T-helper 2 cell treated with Interferon-gamma antibody and Interleukin-4, amounts not matched to agents 5 μg/mL and 100 μg/mL, for 36 hours (primary cell): ENCODE results near the gene CDK3.
A peak's percentile ranks its signal among the peaks of the same experiment; 100 is the strongest.
"Not testable (repeated sequence)": the region's sequence is repeated elsewhere in the genome, so short reads cannot be mapped to it uniquely, and the experiment has no call there.

Source experiments
- DNase-seq: peaks from one replicate; pipeline ENCODE4 v3.0.0; 2021; ENCODE audit warnings: low spot score
- H3K27ac Mint-ChIP-seq: one replicate; pipeline ENCODE4 v1.8.0; 2021; ENCODE audit warnings: mild to moderate bottlenecking, mixed read lengths
- H3K27me3 Mint-ChIP-seq: one replicate; pipeline ENCODE4 v1.8.0; 2021; ENCODE audit warnings: low read depth, mixed read lengths
- H3K36me3 Mint-ChIP-seq: one replicate; pipeline ENCODE4 v1.8.0; 2021; ENCODE audit warnings: low read depth, mixed read lengths
- H3K4me1 Mint-ChIP-seq: one replicate; pipeline ENCODE4 v1.8.0; 2021; ENCODE audit warnings: low read depth, mixed read lengths
- H3K4me3 Mint-ChIP-seq: one replicate; pipeline ENCODE4 v1.8.0; 2022; ENCODE audit warnings: mild to moderate bottlenecking, moderate library complexity, mixed read lengths
- H3K9me3 Mint-ChIP-seq: one replicate; pipeline ENCODE4 v1.8.0; 2021; ENCODE audit warnings: mixed read lengths

The CDK3 gene

GRCh38 chr17:76032073-76032779 lies 31.6 kb downstream of the CDK3 start:
- no peak overlapping the region for H3K4me3 Mint-ChIP-seq
- no peaks in the 10 kb centered on the region for H3K36me3 Mint-ChIP-seq
- H3K9me3 Mint-ChIP-seq, result no peaks in the 10 kb centered on the region
- H3K27me3 Mint-ChIP-seq, result no peaks in the 10 kb centered on the region
- DNase-seq, result no peak
- H3K4me1 Mint-ChIP-seq, result peaks cover 11% of the 10 kb centered on the region
- H3K27ac Mint-ChIP-seq, result no peak overlapping the region

GRCh38 chr17:76032780-76033108 lies 32.1 kb downstream of the CDK3 start:
- H3K36me3 Mint-ChIP-seq, result no peaks in the 10 kb centered on the region
- no peak overlapping the region for H3K27ac Mint-ChIP-seq
- no peaks in the 10 kb centered on the region for H3K27me3 Mint-ChIP-seq
- DNase-seq, result no peak
- H3K4me3 Mint-ChIP-seq, result no peak overlapping the region
- no peaks in the 10 kb centered on the region for H3K9me3 Mint-ChIP-seq
- H3K4me1 Mint-ChIP-seq, result peaks cover 11% of the 10 kb centered on the region

GRCh38 chr17:76033139-76033538 lies 32.5 kb downstream of the CDK3 start:
- no peaks in the 10 kb centered on the region for H3K27me3 Mint-ChIP-seq
- no peak overlapping the region for H3K4me3 Mint-ChIP-seq
- H3K4me1 Mint-ChIP-seq, result peaks cover 11% of the 10 kb centered on the region
- no peak overlapping the region for H3K27ac Mint-ChIP-seq
- no peak for DNase-seq
- peaks cover 3% of the 10 kb centered on the region for H3K36me3 Mint-ChIP-seq
- H3K9me3 Mint-ChIP-seq, result no peaks in the 10 kb centered on the region

- Mint-ChIP-seq H3K36me3 (peaks cover 17% of the 10 kb centered on the region), H3K9me3 (no peaks in the 10 kb centered on the region), H3K27me3 (no peaks in the 10 kb centered on the region), H3K27ac (no peak overlapping the region), H3K4me1 (peaks cover 6% of the 10 kb centered on the region), H3K4me3 (no peak overlapping the region)
- no peak for DNase-seq
These were observed 34.0 kb downstream of the CDK3 start for GRCh38 chr17:76034428-76035350.

GRCh38 chr17:76036497-76037261 lies 36.0 kb downstream of the CDK3 start:
- Mint-ChIP-seq H3K27ac (no peak overlapping the region), H3K4me3 (no peak overlapping the region), H3K4me1 (peaks cover 3% of the 10 kb centered on the region), H3K36me3 (peaks cover 30% of the 10 kb centered on the region), H3K9me3 (no peaks in the 10 kb centered on the region), H3K27me3 (no peaks in the 10 kb centered on the region)
- DNase-seq, result no peak

- Mint-ChIP-seq H3K27ac (no peak overlapping the region), H3K36me3 (peaks cover 35% of the 10 kb centered on the region), H3K4me3 (no peak overlapping the region), H3K27me3 (no peaks in the 10 kb centered on the region), H3K9me3 (no peaks in the 10 kb centered on the region), H3K4me1 (peaks cover 3% of the 10 kb centered on the region)
- no peak for DNase-seq
These were observed 37.4 kb downstream of the CDK3 start for GRCh38 chr17:76038050-76038449.

GRCh38 chr17:76039121-76039520 lies 38.5 kb downstream of the CDK3 start:
- DNase-seq, result no peak
- H3K36me3 Mint-ChIP-seq, result peaks cover 43% of the 10 kb centered on the region
- H3K4me3 Mint-ChIP-seq, result no peak overlapping the region
- H3K27ac Mint-ChIP-seq, result no peak overlapping the region
- peaks cover 3% of the 10 kb centered on the region for H3K4me1 Mint-ChIP-seq
- no peaks in the 10 kb centered on the region for H3K27me3 Mint-ChIP-seq
- H3K9me3 Mint-ChIP-seq, result no peaks in the 10 kb centered on the region

- Mint-ChIP-seq H3K4me1 (peaks cover 3% of the 10 kb centered on the region), H3K36me3 (peaks cover 53% of the 10 kb centered on the region), H3K27ac (no peak overlapping the region), H3K27me3 (no peaks in the 10 kb centered on the region), H3K9me3 (no peaks in the 10 kb centered on the region), H3K4me3 (no peak overlapping the region)
- no peak for DNase-seq
These were observed 39.7 kb downstream of the CDK3 start for GRCh38 chr17:76040376-76040775.

- not testable (repeated sequence) for H3K27me3 Mint-ChIP-seq, H3K9me3 Mint-ChIP-seq, DNase-seq, H3K4me3 Mint-ChIP-seq, H3K27ac Mint-ChIP-seq, H3K4me1 Mint-ChIP-seq
- peaks cover 65% of the 10 kb centered on the region for H3K36me3 Mint-ChIP-seq
These were observed 42.2 kb downstream of the CDK3 start for GRCh38 chr17:76042868-76043267.

GRCh38 chr17:76044475-76045007 lies 43.9 kb downstream of the CDK3 start:
- H3K36me3 Mint-ChIP-seq, result peaks cover 64% of the 10 kb centered on the region
- not testable (repeated sequence) for H3K27ac Mint-ChIP-seq, H3K27me3 Mint-ChIP-seq, H3K4me1 Mint-ChIP-seq, DNase-seq, H3K4me3 Mint-ChIP-seq, H3K9me3 Mint-ChIP-seq

GRCh38 chr17:76046064-76046463 lies 45.4 kb downstream of the CDK3 start:
- Mint-ChIP-seq H3K4me3 (no peak overlapping the region), H3K36me3 (peaks cover 65% of the 10 kb centered on the region), H3K4me1 (peaks cover 5% of the 10 kb centered on the region), H3K9me3 (no peaks in the 10 kb centered on the region), H3K27me3 (no peaks in the 10 kb centered on the region), H3K27ac (no peak overlapping the region)
- no peak for DNase-seq

- Mint-ChIP-seq H3K27ac (peak overlapping the region; percentile 16), H3K4me1 (peaks cover 5% of the 10 kb centered on the region), H3K36me3 (peaks cover 59% of the 10 kb centered on the region), H3K9me3 (no peaks in the 10 kb centered on the region), H3K4me3 (no peak overlapping the region), H3K27me3 (no peaks in the 10 kb centered on the region)
- no peak for DNase-seq
These were observed 47.5 kb downstream of the CDK3 start for GRCh38 chr17:76048025-76048605.

- Mint-ChIP-seq H3K27me3 (no peaks in the 10 kb centered on the region), H3K4me3 (no peak overlapping the region), H3K4me1 (peaks cover 8% of the 10 kb centered on the region), H3K36me3 (peaks cover 60% of the 10 kb centered on the region), H3K9me3 (no peaks in the 10 kb centered on the region), H3K27ac (peak overlapping the region; percentile 58)
- DNase-seq, result no peak
These were observed 48.1 kb downstream of the CDK3 start for GRCh38 chr17:76048711-76049110.
